ENCODE results near the gene MOV10L1.

MOV10L1 gene

DNA sequence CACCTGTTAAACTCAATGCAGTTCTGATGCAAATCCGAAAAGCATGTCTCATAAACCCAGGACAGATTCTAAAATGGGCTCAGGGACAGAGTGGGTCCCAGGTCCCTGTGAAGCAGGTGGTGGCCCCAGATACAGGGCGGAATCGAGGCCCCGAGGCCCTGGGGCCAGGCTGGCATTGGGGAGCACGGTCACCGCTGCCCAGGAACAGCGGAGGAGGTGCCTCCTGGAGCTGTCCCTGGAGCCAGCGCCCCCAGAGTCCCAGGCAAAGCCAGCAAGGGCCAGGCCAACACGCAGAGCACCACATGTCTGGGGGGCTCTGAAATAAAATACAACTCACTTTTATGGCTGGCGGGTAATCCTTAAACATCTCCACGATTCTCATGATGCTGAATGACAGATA, 21.7 kb upstream of the MOV10L1 start:
- no peaks in the 10 kb centered on the region for H3K4me1 Mint-ChIP-seq (ENCODE audit: low read depth)
- no peak overlapping the region for H3K4me3 Mint-ChIP-seq
- no peak for DNase-seq
- H3K36me3 Mint-ChIP-seq (ENCODE audit: low read depth): no peaks in the 10 kb centered on the region
- no peak overlapping the region for H3K27ac Mint-ChIP-seq
- H3K27me3 Mint-ChIP-seq: no peaks in the 10 kb centered on the region
- no peaks in the 10 kb centered on the region for H3K9me3 Mint-ChIP-seq

DNA sequence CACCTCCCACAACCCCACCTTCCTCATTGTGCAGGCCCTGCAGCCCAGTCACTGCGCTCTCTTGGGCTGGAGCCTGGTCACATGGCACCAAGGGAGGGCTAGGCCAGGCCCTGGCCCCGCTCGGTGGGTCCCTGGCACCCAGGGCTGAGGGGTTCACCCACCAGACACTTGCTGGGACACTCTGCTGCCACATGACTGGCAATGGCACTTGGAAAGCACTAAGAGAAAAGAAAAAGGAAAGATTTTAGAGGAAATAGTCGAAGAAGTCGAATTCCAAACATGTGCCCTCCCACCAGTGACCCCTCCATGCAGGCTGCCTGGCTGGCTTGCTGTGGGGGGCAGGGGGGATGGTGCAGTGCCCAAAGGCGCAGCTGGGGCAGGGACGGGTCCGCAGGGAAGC, 19.4 kb upstream of the MOV10L1 start:
- no peaks in the 10 kb centered on the region for H3K36me3 Mint-ChIP-seq (ENCODE audit: low read depth)
- no peak overlapping the region for H3K4me3 Mint-ChIP-seq
- DNase-seq: no peak
- no peaks in the 10 kb centered on the region for H3K27me3 Mint-ChIP-seq
- no peaks in the 10 kb centered on the region for H3K4me1 Mint-ChIP-seq (ENCODE audit: low read depth)
- H3K9me3 Mint-ChIP-seq: no peaks in the 10 kb centered on the region
- no peak overlapping the region for H3K27ac Mint-ChIP-seq

GRCh38 chr22:50071432-50072166, 18.2 kb upstream of the MOV10L1 start:
- Mint-ChIP-seq H3K27ac (no peak overlapping the region), H3K9me3 (no peaks in the 10 kb centered on the region), H3K36me3 (ENCODE audit: low read depth) (no peaks in the 10 kb centered on the region)

DNA sequence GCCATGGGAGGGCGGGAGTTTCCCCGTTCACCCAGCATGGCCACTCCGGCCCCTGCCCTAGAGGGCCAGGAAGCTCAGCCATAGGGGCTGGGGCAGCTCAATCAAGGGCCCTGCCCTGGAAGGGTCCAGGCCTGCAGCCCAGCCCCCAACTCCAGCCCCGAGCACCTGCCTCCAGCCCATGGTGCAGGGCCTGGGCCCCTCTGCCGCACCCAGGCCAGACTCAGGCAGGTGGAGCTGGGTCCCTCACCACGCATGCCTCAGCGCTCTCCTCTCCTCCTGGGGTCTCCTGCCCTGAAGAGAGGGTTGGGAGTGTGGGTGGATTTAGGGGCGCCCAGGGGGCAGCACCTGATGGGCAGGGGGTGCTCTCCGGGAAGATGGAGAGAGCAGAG, 17.6 kb upstream of the MOV10L1 start:
- Mint-ChIP-seq H3K9me3 (no peaks in the 10 kb centered on the region), H3K36me3 (ENCODE audit: low read depth) (no peaks in the 10 kb centered on the region), H3K4me1 (ENCODE audit: low read depth) (no peaks in the 10 kb centered on the region), H3K4me3 (no peak overlapping the region), H3K27ac (no peak overlapping the region), H3K27me3 (no peaks in the 10 kb centered on the region)
- DNase-seq: no peak

More at GRCh38 chr22:50071432-50072166, 18.2 kb upstream of the MOV10L1 start:
- Mint-ChIP-seq H3K4me3 (no peak overlapping the region), H3K4me1 (ENCODE audit: low read depth) (no peaks in the 10 kb centered on the region), H3K27me3 (no peaks in the 10 kb centered on the region)
- no peak for DNase-seq

- Mint-ChIP-seq H3K27me3 (no peaks in the 10 kb centered on the region), H3K36me3 (ENCODE audit: low read depth) (no peaks in the 10 kb centered on the region), H3K27ac (no peak overlapping the region), H3K4me3 (no peak overlapping the region), H3K4me1 (ENCODE audit: low read depth) (no peaks in the 10 kb centered on the region), H3K9me3 (no peaks in the 10 kb centered on the region)
- DNase-seq: no peak
Observed at GRCh38 chr22:50072714-50073538, 16.9 kb upstream of the MOV10L1 start.

DNA sequence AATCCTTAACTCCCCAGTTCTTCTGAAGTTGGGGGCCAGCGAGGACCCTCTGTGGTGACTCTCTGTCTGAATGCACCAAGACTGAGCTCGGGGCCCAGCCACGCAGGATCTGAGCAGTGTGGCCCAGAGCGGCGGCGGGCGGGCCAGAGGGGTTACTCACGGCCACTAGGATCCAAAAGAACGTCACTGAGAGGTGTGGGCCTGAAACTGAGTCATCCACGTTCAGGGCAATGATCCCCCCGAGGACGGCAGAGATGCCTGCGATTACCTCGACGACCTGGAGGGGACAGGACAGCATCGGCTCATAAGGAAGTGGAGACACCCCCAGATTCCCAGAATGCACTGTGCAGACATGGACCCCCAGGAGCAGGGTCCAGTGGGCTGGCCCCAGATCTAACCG, 15.8 kb upstream of the MOV10L1 start:
- Mint-ChIP-seq H3K27ac (no peak overlapping the region), H3K4me1 (ENCODE audit: low read depth) (no peaks in the 10 kb centered on the region), H3K36me3 (ENCODE audit: low read depth) (no peaks in the 10 kb centered on the region), H3K27me3 (no peaks in the 10 kb centered on the region), H3K9me3 (no peaks in the 10 kb centered on the region), H3K4me3 (no peak overlapping the region)
- DNase-seq: no peak

GRCh38 chr22:50074551-50075530, 15.0 kb upstream of the MOV10L1 start:
- Mint-ChIP-seq H3K27me3 (no peaks in the 10 kb centered on the region), H3K4me3 (no peak overlapping the region), H3K27ac (no peak overlapping the region), H3K4me1 (ENCODE audit: low read depth) (no peaks in the 10 kb centered on the region), H3K9me3 (no peaks in the 10 kb centered on the region), H3K36me3 (ENCODE audit: low read depth) (no peaks in the 10 kb centered on the region)
- no peak for DNase-seq

DNA sequence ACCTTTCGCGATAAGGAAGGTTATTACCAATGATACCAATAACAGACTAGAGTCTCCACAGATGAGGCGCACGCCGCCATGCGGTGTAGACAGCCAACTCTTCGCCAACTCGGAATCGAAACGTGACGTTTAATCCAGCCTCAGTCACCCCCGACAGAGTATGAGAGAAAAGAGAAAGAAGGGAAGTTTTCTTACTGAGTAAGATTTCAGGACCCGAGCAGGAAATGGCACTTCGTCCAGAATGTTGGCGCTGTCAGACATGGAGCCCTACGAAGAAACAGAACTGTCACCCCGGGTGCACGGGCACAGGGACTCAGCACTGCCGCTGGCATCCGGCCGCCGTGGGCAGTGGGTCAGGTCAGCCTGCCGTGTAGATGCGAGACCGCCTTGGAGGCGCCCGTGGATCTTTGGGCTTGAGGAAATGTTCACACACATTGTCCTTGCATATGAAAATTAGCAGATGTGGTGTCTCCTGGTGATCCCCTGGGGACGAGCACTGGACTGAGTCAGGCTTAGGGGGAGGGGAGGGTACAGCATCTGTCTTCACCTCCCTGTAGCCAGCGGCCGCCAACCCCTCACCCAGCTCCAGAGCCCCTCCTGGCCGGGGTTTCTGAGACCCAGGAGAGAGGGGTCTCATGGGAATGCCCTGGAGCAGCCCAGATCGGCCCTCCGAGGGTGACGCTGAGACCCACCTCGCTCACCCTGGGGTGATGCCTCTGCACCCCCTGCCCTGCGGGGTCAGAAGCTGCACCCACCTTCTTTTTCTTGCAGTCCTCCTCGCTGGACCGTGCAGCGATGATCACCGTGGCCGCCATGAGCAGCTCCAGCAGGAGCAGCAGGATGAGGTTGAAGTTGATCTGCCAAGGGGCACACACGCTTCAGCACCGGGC, 12.9 kb upstream of the MOV10L1 start:
- DNase-seq: no peak
- H3K4me1 Mint-ChIP-seq (ENCODE audit: low read depth): no peaks in the 10 kb centered on the region
- H3K4me3 Mint-ChIP-seq: no peak overlapping the region
- no peaks in the 10 kb centered on the region for H3K27me3 Mint-ChIP-seq
- no peak overlapping the region for H3K27ac Mint-ChIP-seq
- no peaks in the 10 kb centered on the region for H3K9me3 Mint-ChIP-seq
- no peaks in the 10 kb centered on the region for H3K36me3 Mint-ChIP-seq (ENCODE audit: low read depth)

- no peak for DNase-seq
- H3K27me3 Mint-ChIP-seq: peaks cover 6% of the 10 kb centered on the region
- no peaks in the 10 kb centered on the region for H3K4me1 Mint-ChIP-seq (ENCODE audit: low read depth)
- H3K36me3 Mint-ChIP-seq (ENCODE audit: low read depth): no peaks in the 10 kb centered on the region
- no peak overlapping the region for H3K27ac Mint-ChIP-seq
- H3K4me3 Mint-ChIP-seq: no peak overlapping the region
- H3K9me3 Mint-ChIP-seq: no peaks in the 10 kb centered on the region
Observed at GRCh38 chr22:50078246-50078645, 11.6 kb upstream of the MOV10L1 start.

GRCh38 chr22:50078761-50079160, 11.0 kb upstream of the MOV10L1 start:
- Mint-ChIP-seq H3K36me3 (ENCODE audit: low read depth) (no peaks in the 10 kb centered on the region), H3K4me3 (no peak overlapping the region), H3K9me3 (no peaks in the 10 kb centered on the region), H3K27ac (no peak overlapping the region), H3K27me3 (peaks cover 8% of the 10 kb centered on the region), H3K4me1 (ENCODE audit: low read depth) (no peaks in the 10 kb centered on the region)
- DNase-seq: no peak

DNA sequence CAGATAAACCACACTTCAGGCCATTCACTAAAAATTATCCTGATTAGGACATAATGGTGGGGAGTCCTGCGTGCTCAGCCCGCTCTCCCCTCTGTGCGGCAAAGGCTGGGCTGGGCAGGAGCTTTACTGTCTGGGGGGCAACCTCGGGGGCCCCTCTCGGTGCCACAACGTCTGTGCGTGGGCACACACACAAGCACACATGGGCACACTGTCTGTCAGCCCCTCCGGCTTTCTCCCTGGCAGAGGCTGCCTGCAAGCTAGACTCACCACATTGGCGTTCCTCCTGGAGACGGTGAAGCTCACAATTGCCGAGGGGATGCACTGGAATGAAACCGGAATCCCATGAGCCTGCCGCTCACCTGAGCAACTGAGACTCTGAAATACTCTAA, 9.7 kb upstream of the MOV10L1 start:
- Mint-ChIP-seq H3K36me3 (ENCODE audit: low read depth) (no peaks in the 10 kb centered on the region), H3K4me3 (no peak overlapping the region), H3K27me3 (peaks cover 12% of the 10 kb centered on the region), H3K27ac (no peak overlapping the region), H3K4me1 (ENCODE audit: low read depth) (no peaks in the 10 kb centered on the region), H3K9me3 (no peaks in the 10 kb centered on the region)
- no peak for DNase-seq

DNA sequence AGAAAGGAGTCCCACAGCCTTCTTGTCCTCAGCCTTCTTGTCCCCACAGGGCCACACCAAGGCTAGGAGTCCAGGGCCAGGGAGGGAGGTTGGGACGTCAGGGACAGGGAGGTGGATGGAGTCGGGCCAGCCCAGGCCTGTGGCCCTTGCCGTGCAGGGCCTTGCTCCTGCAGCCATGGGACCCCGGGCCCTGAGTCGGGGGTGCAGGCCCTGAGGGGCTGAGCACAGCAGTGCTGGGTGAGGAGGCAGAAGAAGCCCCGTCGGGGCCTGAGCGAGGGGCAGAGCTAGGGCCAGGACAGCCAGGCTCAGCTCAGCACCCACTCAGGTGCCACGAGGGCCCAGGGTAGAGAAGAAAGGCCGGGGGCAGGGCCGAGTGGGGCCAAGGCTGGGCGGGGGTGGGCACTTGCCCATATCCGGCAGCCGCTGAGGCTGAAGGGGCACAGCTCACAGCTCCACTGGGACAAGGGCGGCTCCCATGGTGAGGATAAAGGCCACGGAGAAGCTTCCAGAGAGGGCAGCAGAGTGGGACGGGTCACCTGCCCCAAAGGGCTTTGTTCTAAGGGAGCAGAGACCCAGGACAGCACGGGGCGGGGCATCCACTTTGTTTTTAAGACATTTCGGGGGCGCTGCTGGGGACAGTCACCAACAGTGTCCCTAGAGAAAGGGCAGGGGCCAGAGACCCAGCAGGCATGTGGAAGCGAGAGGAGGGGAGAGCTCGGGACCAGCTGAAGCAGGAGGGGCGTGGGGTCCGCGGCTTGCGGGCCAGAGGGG, 8.2 kb upstream of the MOV10L1 start:
- Mint-ChIP-seq H3K27ac (no peak overlapping the region), H3K27me3 (peaks cover 19% of the 10 kb centered on the region), H3K4me1 (ENCODE audit: low read depth) (peaks cover 2% of the 10 kb centered on the region), H3K4me3 (no peak overlapping the region), H3K9me3 (peaks cover 2% of the 10 kb centered on the region), H3K36me3 (ENCODE audit: low read depth) (peaks cover 2% of the 10 kb centered on the region)
- no peak for DNase-seq

DNA sequence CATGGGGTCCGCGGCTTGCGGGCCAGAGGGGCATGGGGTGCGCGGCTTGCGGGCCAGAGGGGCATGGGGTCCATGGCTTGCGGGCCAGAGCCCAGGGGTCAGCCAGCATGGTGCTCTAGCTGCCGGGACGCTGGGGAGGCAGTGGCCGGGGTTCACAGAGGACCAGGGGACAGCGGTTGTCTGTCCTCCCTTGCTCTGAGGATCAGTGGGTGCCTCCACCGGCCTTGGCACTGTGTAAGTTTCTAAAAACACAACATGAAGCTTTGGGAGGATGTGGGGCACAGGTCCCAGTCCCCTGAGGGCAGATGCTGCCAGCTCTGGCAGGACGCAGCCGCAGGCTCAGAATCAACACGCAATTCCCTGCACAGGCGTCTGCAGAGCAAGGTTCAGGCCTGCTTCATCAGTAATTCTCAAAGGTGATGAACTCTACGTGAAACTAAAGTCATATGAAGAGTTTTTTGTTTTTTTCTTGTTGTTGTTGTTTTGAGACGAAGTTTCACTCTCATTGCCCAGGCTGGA, 7.5 kb upstream of the MOV10L1 start:
- H3K27ac Mint-ChIP-seq: no peak overlapping the region
- H3K36me3 Mint-ChIP-seq (ENCODE audit: low read depth): peaks cover 7% of the 10 kb centered on the region
- H3K4me1 Mint-ChIP-seq (ENCODE audit: low read depth): peaks cover 4% of the 10 kb centered on the region
- peaks cover 8% of the 10 kb centered on the region for H3K9me3 Mint-ChIP-seq
- H3K27me3 Mint-ChIP-seq: peaks cover 19% of the 10 kb centered on the region
- no peak overlapping the region for H3K4me3 Mint-ChIP-seq
- no peak for DNase-seq

Measured in activated T-cell treated with anti-CD3 and anti-CD28 coated beads, Interleukin-2, amount 50 U/mL, for 24 hours (primary cell).